ENCODE measurements around the gene ATP6V0E2. TPM values are rescaled to one million over a fixed set of nuclear protein-coding genes. Genes with fewer than 3 reads are reported as not detected.
A peak's percentile ranks its signal among the peaks of the same experiment; 100 is the strongest.

The ATP6V0E2 gene
- total RNA-seq, 1 donor from 2014 or later = 17.9 TPM

- H3K4me3 ChIP-seq = no peak overlapping the region
- ATAC-seq (no peak), DNase-seq (no peak)
- intact Hi-C loops (cut with DNase I) = no loop called here
- H3K36me3 ChIP-seq = no peaks in the 10 kb centered on the region
- peaks cover 19% of the 10 kb centered on the region for H3K4me1 ChIP-seq
- H3K9me3 ChIP-seq = no peaks in the 10 kb centered on the region
- H3K27ac ChIP-seq = no peak overlapping the region
- H3K27me3 ChIP-seq (ENCODE audit: low read depth) = no peaks in the 10 kb centered on the region
- TF ChIP-seq CTCF (IDR thresholded peaks at IDR 0.05) = no peak
These were observed 5.5 kb downstream of the ATP6V0E2 start for GRCh38 chr7:149879271-149879743.

GRCh38 chr7:149879766-149880637 is 6.2 kb downstream of the ATP6V0E2 start:
- Histone ChIP-seq H3K4me1 (peaks cover 18% of the 10 kb centered on the region), H3K4me3 (no peak overlapping the region), H3K9me3 (no peaks in the 10 kb centered on the region), H3K27me3 (ENCODE audit: low read depth) (no peaks in the 10 kb centered on the region), H3K27ac (no peak overlapping the region), H3K36me3 (no peaks in the 10 kb centered on the region)
- TF ChIP-seq CTCF (IDR thresholded peaks at IDR 0.05) = no peak
- intact Hi-C loops (cut with DNase I) = no loop called here
- DNase-seq (no peak), ATAC-seq (no peak)

DNA sequence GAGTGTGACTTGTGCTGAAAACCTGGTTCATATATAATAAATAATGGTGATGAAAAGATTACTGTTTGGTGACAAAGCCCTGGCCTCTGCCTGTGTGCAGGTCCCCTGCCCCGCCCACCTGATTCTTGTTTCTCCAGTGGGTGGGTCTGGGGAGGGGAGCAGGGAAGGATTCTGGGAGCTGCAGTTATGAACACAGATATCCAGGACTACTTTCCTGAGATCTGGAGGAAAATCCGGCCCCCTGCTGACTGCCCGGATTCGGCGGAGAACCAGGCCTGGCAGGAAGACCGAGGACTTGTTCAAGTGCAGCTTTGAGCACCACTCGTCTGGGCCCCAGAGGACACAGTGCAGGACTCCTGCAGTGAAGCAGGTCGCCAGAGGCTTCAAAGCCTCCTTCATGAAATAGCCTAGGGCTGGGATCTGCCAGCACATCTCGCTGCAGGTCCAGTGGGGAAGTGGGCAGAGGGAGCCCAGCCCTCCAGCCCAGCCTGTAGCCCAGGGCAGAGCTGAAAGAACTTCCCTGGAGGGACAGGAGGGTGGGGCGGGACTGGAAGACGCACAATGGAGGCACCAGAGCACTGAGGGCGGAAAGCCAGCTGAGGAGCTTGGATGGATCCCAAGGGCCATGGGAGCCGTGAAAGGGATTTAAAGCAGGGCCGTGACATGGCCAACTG is 7.0 kb downstream of the ATP6V0E2 start:
- Histone ChIP-seq H3K27me3 (ENCODE audit: low read depth) (no peaks in the 10 kb centered on the region), H3K4me3 (no peak overlapping the region), H3K27ac (no peak overlapping the region), H3K36me3 (no peaks in the 10 kb centered on the region), H3K4me1 (peaks cover 18% of the 10 kb centered on the region), H3K9me3 (no peaks in the 10 kb centered on the region)
- intact Hi-C loops (cut with DNase I) = no loop called here
- ATAC-seq (peak; percentile 78), DNase-seq (peak; percentile 82)
- TF ChIP-seq CTCF (IDR thresholded peaks at IDR 0.05) = no peak

DNA sequence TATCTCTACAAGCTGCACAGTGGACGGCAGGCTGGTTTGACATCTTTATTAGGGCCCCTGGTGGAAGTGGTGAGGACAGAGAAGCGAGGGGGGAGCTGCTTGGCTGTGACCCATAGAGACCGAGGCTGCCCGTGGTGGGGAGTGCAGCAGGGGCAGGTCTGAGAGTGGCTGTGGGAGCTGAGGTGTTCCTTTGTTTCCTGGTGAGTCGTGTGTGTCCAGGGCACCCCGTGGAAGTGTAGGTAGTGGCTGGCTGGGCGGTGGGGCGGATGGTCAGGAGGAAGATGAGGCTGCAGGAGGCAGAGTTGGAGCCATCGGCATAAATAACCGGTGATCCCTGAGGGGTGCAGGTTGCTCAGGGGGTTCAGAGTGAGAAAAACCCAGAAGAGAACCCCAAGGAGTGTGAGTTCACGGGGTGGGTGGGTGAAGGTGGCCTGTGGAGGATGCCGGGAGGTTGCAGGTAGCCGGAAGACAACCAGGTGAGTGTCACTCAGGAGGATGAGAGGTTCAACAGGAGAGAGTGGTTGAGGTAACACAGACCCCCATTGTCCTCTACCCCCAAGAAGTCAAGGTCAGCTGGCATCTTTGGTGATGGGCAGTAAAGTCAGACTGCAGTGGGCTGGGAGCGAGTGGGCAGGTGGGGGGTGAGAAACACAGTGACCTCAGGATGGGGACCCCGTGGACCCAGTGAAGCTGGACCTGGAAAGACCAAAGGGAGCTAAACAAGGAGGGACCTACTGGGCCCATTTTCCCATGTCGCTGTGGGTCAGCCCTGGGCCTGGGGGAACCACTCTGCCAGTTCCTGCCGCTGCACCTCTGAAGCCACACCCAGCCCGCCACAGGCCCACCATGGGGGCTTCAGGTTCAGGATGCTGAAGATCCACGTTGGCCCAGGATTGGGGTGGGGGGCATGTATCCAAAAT is 7.8 kb downstream of the ATP6V0E2 start:
- intact Hi-C loops (cut with DNase I) = no loop called here
- ATAC-seq = no peak
- Histone ChIP-seq H3K9me3 (no peaks in the 10 kb centered on the region), H3K27ac (no peak overlapping the region), H3K27me3 (ENCODE audit: low read depth) (no peaks in the 10 kb centered on the region), H3K4me3 (no peak overlapping the region), H3K36me3 (no peaks in the 10 kb centered on the region), H3K4me1 (peaks cover 18% of the 10 kb centered on the region)
- DNase-seq = no peak
- TF ChIP-seq CTCF (IDR thresholded peaks at IDR 0.05) = no peak

Measured in lower lobe of right lung (tissue), 2 donors.